Glutamatergic neuron (in vitro differentiated cells): ENCODE results near the gene ARHGAP6. TPM values are rescaled to one million over a fixed set of nuclear protein-coding genes. Genes with fewer than 3 reads are reported as not detected.

Experiments used
- DNase-seq: peaks from one replicate; pipeline ENCODE4 v3.0.0; 2022
- H3K27ac Mint-ChIP-seq: one replicate; pipeline ENCODE4 v1.8.0; 2020; ENCODE audit warnings: mild to moderate bottlenecking, mixed read lengths, inconsistent platforms; ENCODE audit not compliant: unreplicated experiment
- H3K27me3 Mint-ChIP-seq: one replicate; pipeline ENCODE4 v1.8.0; 2020; ENCODE audit warnings: mild to moderate bottlenecking, moderate library complexity, mixed read lengths, inconsistent platforms; ENCODE audit not compliant: unreplicated experiment
- H3K36me3 Mint-ChIP-seq: one replicate; pipeline ENCODE4 v1.8.0; 2020; ENCODE audit warnings: mild to moderate bottlenecking, mixed read lengths, inconsistent platforms; ENCODE audit not compliant: unreplicated experiment
- H3K4me1 Mint-ChIP-seq: one replicate; pipeline ENCODE4 v1.8.0; 2020; ENCODE audit warnings: mild to moderate bottlenecking, low read depth, mixed read lengths, inconsistent platforms; ENCODE audit not compliant: unreplicated experiment
- H3K4me3 Mint-ChIP-seq: one replicate; pipeline ENCODE4 v1.8.0; 2020; ENCODE audit warnings: mild to moderate bottlenecking, mixed read lengths, inconsistent platforms; ENCODE audit not compliant: unreplicated experiment
- H3K9me3 Mint-ChIP-seq: one replicate; pipeline ENCODE4 v1.8.0; 2020; ENCODE audit warnings: mild to moderate bottlenecking, moderate library complexity, mixed read lengths, inconsistent platforms; ENCODE audit not compliant: unreplicated experiment
- total RNA-seq: library from RNA; stranded (reverse); fragmentation: NEBNext Ultra II Directional; extraction: Animal tissue kit (Norgen Biotek cat#: 25700); gene quantifications from one replicate; pipeline ENCODE4 v1.2.1, GENCODE V29; 2021; ENCODE audit not compliant: unreplicated experiment
- TF ChIP-seq, protein P1 (sequence below): fragments of 200-600 bp; sonication (generic); IDR thresholded peaks from one replicate; pipeline ENCODE4 v1.5.0; 2021; ENCODE audit not compliant: partially characterized antibody, unreplicated experiment

The ARHGAP6 gene
- total RNA-seq, 1 donor from 2014 or later, result 3.6 TPM

DNA sequence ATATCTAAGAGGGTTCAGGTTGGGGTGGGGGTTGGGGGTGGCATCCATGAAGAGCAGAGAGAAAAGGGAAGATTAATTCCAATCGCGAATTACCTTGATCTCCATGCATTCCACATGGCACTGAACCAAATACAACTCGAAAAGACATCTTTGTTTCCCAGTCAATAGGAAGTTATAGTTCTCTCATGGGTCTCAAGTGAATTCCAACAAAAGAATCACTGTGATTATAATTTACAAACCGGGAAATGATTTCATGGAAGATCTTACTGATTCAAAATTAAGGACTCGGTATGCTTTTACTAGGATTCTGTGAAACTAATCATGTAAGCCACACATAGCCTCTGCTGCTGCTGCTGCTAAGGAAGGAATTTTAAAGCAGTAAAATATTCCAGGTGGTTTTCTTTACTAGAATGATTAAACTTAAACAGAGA is 399.1 kb downstream of the ARHGAP6 start:
- Mint-ChIP-seq H3K27me3 (peaks cover 2% of the 10 kb centered on the region), H3K4me3 (no peak overlapping the region), H3K36me3 (no peaks in the 10 kb centered on the region), H3K27ac (no peak overlapping the region), H3K4me1 (peaks cover 6% of the 10 kb centered on the region), H3K9me3 (peaks cover 2% of the 10 kb centered on the region)
- no peak for DNase-seq
- TF ChIP-seq, protein P1, sequence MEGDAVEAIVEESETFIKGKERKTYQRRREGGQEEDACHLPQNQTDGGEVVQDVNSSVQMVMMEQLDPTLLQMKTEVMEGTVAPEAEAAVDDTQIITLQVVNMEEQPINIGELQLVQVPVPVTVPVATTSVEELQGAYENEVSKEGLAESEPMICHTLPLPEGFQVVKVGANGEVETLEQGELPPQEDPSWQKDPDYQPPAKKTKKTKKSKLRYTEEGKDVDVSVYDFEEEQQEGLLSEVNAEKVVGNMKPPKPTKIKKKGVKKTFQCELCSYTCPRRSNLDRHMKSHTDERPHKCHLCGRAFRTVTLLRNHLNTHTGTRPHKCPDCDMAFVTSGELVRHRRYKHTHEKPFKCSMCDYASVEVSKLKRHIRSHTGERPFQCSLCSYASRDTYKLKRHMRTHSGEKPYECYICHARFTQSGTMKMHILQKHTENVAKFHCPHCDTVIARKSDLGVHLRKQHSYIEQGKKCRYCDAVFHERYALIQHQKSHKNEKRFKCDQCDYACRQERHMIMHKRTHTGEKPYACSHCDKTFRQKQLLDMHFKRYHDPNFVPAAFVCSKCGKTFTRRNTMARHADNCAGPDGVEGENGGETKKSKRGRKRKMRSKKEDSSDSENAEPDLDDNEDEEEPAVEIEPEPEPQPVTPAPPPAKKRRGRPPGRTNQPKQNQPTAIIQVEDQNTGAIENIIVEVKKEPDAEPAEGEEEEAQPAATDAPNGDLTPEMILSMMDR, result no peak

DNA sequence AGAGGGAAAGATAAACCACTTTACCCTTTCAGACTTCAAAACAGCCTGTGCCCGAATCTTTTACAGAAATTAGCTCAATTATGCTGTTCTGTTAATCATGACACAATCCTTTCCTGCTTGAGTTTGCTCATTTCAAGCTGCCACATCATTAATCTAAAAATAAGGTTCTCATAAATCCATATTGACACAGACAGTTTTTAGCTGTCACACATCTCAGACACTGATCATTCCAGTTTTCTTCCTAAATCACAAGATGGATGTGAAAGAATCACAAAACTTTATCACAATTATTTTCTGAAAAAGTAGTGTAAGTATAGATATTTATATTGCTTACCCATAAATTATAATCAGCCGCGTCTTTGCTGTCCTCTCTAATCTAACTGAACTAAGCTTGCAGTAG is 400.4 kb downstream of the ARHGAP6 start:
- no peak for DNase-seq

DNA sequence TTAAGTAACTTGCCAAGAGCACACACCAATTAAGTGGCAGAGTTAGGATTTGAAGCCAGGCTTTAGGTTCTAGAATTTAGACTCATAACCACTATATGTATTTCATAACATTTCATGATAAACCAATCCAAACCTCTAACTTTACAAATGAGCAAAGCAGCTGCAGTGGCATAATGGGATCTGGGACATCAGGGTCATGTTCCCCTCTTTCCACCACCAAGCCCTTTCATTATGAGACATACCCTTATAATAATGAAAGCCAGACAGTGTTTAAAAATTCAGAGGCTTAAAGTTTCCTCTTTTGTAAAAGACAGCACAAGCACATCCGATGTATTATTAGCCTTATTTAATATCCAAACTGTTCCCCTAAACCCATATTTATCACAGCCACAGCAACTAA is 400.8 kb downstream of the ARHGAP6 start:
- DNase-seq, result no peak
- Mint-ChIP-seq H3K36me3 (no peaks in the 10 kb centered on the region), H3K4me1 (peaks cover 6% of the 10 kb centered on the region), H3K27ac (no peak overlapping the region), H3K27me3 (peaks cover 2% of the 10 kb centered on the region), H3K9me3 (peaks cover 2% of the 10 kb centered on the region), H3K4me3 (no peak overlapping the region)
- TF ChIP-seq, protein P1, result no peak

More for the DNA sequence above, 400.4 kb downstream of the ARHGAP6 start:
- Mint-ChIP-seq H3K36me3 (no peaks in the 10 kb centered on the region), H3K27ac (no peak overlapping the region), H3K4me3 (no peak overlapping the region), H3K9me3 (peaks cover 2% of the 10 kb centered on the region), H3K27me3 (peaks cover 2% of the 10 kb centered on the region), H3K4me1 (peaks cover 6% of the 10 kb centered on the region)
- TF ChIP-seq, protein P1, result no peak

DNA sequence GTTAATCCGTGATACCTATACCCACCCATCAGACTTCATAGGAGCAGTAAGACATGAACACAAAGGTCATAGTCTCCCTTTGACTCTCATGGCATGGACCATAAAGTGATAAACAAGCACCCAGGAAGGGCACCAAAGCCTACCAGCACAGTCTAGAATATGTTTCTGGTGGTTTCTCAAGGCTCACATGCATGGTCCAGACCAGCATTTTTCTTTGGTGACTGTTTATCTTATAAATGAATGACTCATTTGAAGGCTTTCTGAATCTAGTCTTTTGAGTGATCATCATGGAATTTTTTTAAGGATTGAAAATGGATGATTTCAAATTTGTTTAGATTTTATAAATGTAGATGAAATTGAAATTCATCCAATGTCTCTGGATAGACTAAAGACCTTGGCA is 404.5 kb downstream of the ARHGAP6 start:
- peaks cover 2% of the 10 kb centered on the region for H3K9me3 Mint-ChIP-seq
- DNase-seq, result no peak
- H3K27me3 Mint-ChIP-seq, result peaks cover 3% of the 10 kb centered on the region
- TF ChIP-seq, protein P1, result no peak
- no peak overlapping the region for H3K4me3 Mint-ChIP-seq
- H3K4me1 Mint-ChIP-seq, result peaks cover 6% of the 10 kb centered on the region
- H3K36me3 Mint-ChIP-seq, result no peaks in the 10 kb centered on the region
- H3K27ac Mint-ChIP-seq, result no peak overlapping the region

DNA sequence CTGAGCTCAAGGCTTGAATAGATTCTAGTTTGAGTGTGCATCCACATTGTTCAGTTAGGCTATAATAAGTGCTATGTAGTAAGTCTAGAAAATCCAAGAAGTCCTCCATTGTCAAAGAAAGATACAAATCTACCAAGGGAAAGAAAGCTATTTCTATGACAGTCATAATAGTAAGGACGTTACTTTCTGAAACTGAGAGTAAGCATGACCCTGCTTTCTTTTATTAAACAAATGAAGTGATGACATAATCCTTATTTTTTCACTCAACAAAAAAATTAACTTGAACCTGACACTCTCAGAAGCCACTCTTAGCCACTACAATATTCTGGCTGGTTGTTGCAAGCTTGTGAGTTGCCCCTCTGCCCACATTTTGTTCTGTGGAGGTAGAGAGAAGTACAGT is 406.3 kb downstream of the ARHGAP6 start:
- TF ChIP-seq, protein P1, result no peak
- no peak overlapping the region for H3K27ac Mint-ChIP-seq
- H3K4me3 Mint-ChIP-seq, result no peak overlapping the region
- no peaks in the 10 kb centered on the region for H3K36me3 Mint-ChIP-seq
- H3K9me3 Mint-ChIP-seq, result no peaks in the 10 kb centered on the region
- DNase-seq, result no peak
- H3K4me1 Mint-ChIP-seq, result no peaks in the 10 kb centered on the region
- H3K27me3 Mint-ChIP-seq, result peaks cover 1% of the 10 kb centered on the region
